HG03064 (cell line): ENCODE data around the gene PDPK1.
"Not testable (repeated sequence)": the region's sequence is repeated elsewhere in the genome, so short reads cannot be mapped to it uniquely, and the experiment has no call there.

Experiments used
- ATAC-seq: cut with Tn5 transposase; IDR thresholded peaks from one replicate; pipeline ENCODE4 v1.9.1; 2021; ENCODE audit warnings: low read depth; ENCODE audit not compliant: unreplicated experiment

Gene PDPK1

GRCh38 chr16:2604016-2604369, 66.2 kb downstream of the PDPK1 start:
- ATAC-seq = not testable (repeated sequence)

GRCh38 chr16:2606820-2607219, 69.0 kb downstream of the PDPK1 start:
- not testable (repeated sequence) for ATAC-seq

GRCh38 chr16:2609345-2609744, 71.5 kb downstream of the PDPK1 start:
- not testable (repeated sequence) for ATAC-seq

GRCh38 chr16:2609827-2610470, 72.1 kb downstream of the PDPK1 start:
- ATAC-seq = no peak

GRCh38 chr16:2610781-2611498, 73.1 kb downstream of the PDPK1 start:
- ATAC-seq = no peak

- no peak for ATAC-seq
Measured at GRCh38 chr16:2611499-2611862, 73.7 kb downstream of the PDPK1 start.

- not testable (repeated sequence) for ATAC-seq
Measured at GRCh38 chr16:2611877-2612276, 74.1 kb downstream of the PDPK1 start.

GRCh38 chr16:2613251-2613650, 75.4 kb downstream of the PDPK1 start:
- not testable (repeated sequence) for ATAC-seq

- no peak for ATAC-seq
Measured at GRCh38 chr16:2614761-2615191, 77.0 kb downstream of the PDPK1 start.

GRCh38 chr16:2618964-2619363, 81.1 kb downstream of the PDPK1 start:
- not testable (repeated sequence) for ATAC-seq

GRCh38 chr16:2619628-2620027, 81.8 kb downstream of the PDPK1 start:
- ATAC-seq = not testable (repeated sequence)

- not testable (repeated sequence) for ATAC-seq
Measured at GRCh38 chr16:2620870-2621269, 83.0 kb downstream of the PDPK1 start.

GRCh38 chr16:2621395-2621794, 83.6 kb downstream of the PDPK1 start:
- not testable (repeated sequence) for ATAC-seq

- not testable (repeated sequence) for ATAC-seq
Measured at GRCh38 chr16:2627075-2627474, 89.3 kb downstream of the PDPK1 start.

- not testable (repeated sequence) for ATAC-seq
Measured at GRCh38 chr16:2631203-2631602, 93.4 kb downstream of the PDPK1 start.

GRCh38 chr16:2632291-2632690, 94.5 kb downstream of the PDPK1 start:
- not testable (repeated sequence) for ATAC-seq

GRCh38 chr16:2639071-2639721, 101.4 kb downstream of the PDPK1 start:
- ATAC-seq = not testable (repeated sequence)

- not testable (repeated sequence) for ATAC-seq
Measured at GRCh38 chr16:2639722-2640072, 101.9 kb downstream of the PDPK1 start.

- not testable (repeated sequence) for ATAC-seq
Measured at GRCh38 chr16:2642561-2642960, 104.7 kb downstream of the PDPK1 start.

- not testable (repeated sequence) for ATAC-seq
Measured at GRCh38 chr16:2644754-2645453, 107.1 kb downstream of the PDPK1 start.

GRCh38 chr16:2651268-2651871, 113.5 kb downstream of the PDPK1 start:
- not testable (repeated sequence) for ATAC-seq
